Lung (tissue), 12 donors: ENCODE data around the gene KRT80. TPM values are rescaled to one million over a fixed set of nuclear protein-coding genes. Genes with fewer than 3 reads are reported as not detected.
A peak's percentile ranks its signal among the peaks of the same experiment; 100 is the strongest.

Experiments used
- ATAC-seq: fragments of 200-7000 bp; cut with Tn5 transposase; one replicate; pipeline ENCODE4 v1.9.1; 2020; ENCODE audit warnings: moderate number of reproducible peaks; ENCODE audit not compliant: insufficient read depth, low FRiP score
- DNase-seq, 3 donors: peaks; one replicate each; pipeline ENCODE4 v3.0.0-alpha.2; 2013 to 2017
- H3K27ac ChIP-seq, 2 donors: one replicate each; pipeline ENCODE4 v1.5.1; 2013; ENCODE audit warnings: mild to moderate bottlenecking in 2 of 2, moderate library complexity in 2 of 2, control low read depth in 1 of 2, inconsistent platforms in 1 of 2, low read depth in 1 of 2, low read length in 1 of 2
- H3K27me3 ChIP-seq, 3 donors: one replicate each; pipeline ENCODE4 v1.5.1; 2013; ENCODE audit warnings: low read length in 2 of 3; ENCODE audit not compliant: control insufficient read depth in 3 of 3, insufficient read depth in 3 of 3
- H3K36me3 ChIP-seq, 4 donors: one replicate each; pipeline ENCODE4 v1.5.1; 2013; ENCODE audit warnings: low read length in 4 of 4, mild to moderate bottlenecking in 1 of 4, moderate library complexity in 1 of 4; ENCODE audit not compliant: control insufficient read depth in 4 of 4, insufficient read depth in 4 of 4
- H3K4me1 ChIP-seq, 5 donors: one replicate each; pipeline ENCODE4 v1.5.1; 2013; ENCODE audit warnings: low read length in 5 of 5, mild to moderate bottlenecking in 2 of 5, moderate library complexity in 1 of 5; ENCODE audit not compliant: control insufficient read depth in 5 of 5, insufficient read depth in 5 of 5
- H3K4me3 ChIP-seq: one replicate; pipeline ENCODE4 v1.5.1; 2013; ENCODE audit warnings: mild to moderate bottlenecking, control low read depth, moderate library complexity
- H3K9ac ChIP-seq, 2 donors: one replicate each; pipeline ENCODE4 v1.5.1; 2013; ENCODE audit warnings: low read length in 2 of 2, control low read depth in 1 of 2; ENCODE audit not compliant: insufficient read depth in 1 of 2
- H3K9me3 ChIP-seq, 4 donors: one replicate each; pipeline ENCODE4 v1.5.1; 2013; ENCODE audit warnings: low read length in 3 of 4, mild to moderate bottlenecking in 1 of 4, moderate library complexity in 1 of 4; ENCODE audit not compliant: control insufficient read depth in 4 of 4, insufficient read depth in 3 of 4
- WGBS, 2 donors: extraction: QIAGEN DNeasy Blood & Tissue Kit; methylation state at CpG; one replicate each; pipeline ENCODE4 v1.1.7; 2013; 5-methylcytosine and 5-hydroxymethylcytosine counted together
- polyA plus RNA-seq, 2 donors: library from polyadenylated mRNA; stranded (reverse); fragments of 200-250 nt; gene quantifications; one replicate each; pipeline ENCODE4 v1.2.1, GENCODE V29; 2013
- total RNA-seq, 2 donors: library from RNA; depleted of rRNA in 1 of 2; stranded (reverse); fragments of >200 nt in 1 of 2; gene quantifications; one replicate each; pipeline ENCODE4 v1.2.1, GENCODE V29; 2014 to 2021
- TF ChIP-seq, protein P1 (sequence below): IDR thresholded peaks from 2 replicates; pipeline ENCODE4 v1.5.1; 2012; ENCODE audit warnings: mild to moderate bottlenecking; ENCODE audit errors: control extremely low read depth, extremely low read depth
- donor health status: control.
- donor health status: control.
- donor health status: Bipolar disorder and iron deficiency.
- donor health status: healthy.
- donor health status: DM: yes; HTN: yes; CAD: no.

KRT80 gene
- total and polyA plus RNA-seq, 4 donors, result 1.8 to 15.5 (median 8.6) TPM

- Histone ChIP-seq H3K9ac (no peak overlapping the region), H3K27ac (peak overlapping the region in 1 of 2 donors; percentile 43), H3K4me1 (peaks cover 0 to 27% (median 3%) of the 10 kb centered on the region in 5 donors), H3K4me3 (no peak overlapping the region), H3K27me3 (peaks cover 0 to 2% (median 0%) of the 10 kb centered on the region in 3 donors), H3K36me3 (no peaks in the 10 kb centered on the region), H3K9me3 (peaks cover 0 to 2% (median 0%) of the 10 kb centered on the region in 4 donors)
- TF ChIP-seq, protein P1, sequence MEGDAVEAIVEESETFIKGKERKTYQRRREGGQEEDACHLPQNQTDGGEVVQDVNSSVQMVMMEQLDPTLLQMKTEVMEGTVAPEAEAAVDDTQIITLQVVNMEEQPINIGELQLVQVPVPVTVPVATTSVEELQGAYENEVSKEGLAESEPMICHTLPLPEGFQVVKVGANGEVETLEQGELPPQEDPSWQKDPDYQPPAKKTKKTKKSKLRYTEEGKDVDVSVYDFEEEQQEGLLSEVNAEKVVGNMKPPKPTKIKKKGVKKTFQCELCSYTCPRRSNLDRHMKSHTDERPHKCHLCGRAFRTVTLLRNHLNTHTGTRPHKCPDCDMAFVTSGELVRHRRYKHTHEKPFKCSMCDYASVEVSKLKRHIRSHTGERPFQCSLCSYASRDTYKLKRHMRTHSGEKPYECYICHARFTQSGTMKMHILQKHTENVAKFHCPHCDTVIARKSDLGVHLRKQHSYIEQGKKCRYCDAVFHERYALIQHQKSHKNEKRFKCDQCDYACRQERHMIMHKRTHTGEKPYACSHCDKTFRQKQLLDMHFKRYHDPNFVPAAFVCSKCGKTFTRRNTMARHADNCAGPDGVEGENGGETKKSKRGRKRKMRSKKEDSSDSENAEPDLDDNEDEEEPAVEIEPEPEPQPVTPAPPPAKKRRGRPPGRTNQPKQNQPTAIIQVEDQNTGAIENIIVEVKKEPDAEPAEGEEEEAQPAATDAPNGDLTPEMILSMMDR, result no peak
- DNase-seq, result peak; percentile 66 to 79 (median 78)
- 16 to 18% methylated on average over 5 of the region's 5 CpGs for WGBS, 2 donors
- ATAC-seq, result peak; percentile 1
These were observed 25.4 kb upstream of the KRT80 start for GRCh38 chr12:52217223-52217622.

DNA sequence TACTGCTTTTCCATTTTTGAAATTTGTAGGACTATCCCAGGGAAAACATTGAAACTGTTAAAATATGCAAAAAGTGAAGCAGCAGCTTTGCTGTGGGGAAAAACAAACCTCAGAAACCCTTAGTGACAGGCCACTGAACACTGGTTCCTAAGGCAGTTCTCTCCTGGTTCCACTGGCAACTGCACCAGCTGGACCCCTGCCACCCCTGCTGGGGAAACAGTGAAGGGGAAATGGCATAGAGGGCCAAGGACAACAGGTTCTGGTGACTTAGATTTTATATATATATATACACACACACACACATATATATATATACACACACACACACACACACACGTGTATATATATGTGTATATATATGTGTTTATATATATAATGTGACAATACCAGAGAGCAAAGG lies 25.0 kb upstream of the KRT80 start:
- ATAC-seq (no peak), DNase-seq (no peak)
- Histone ChIP-seq H3K9me3 (no peaks in the 10 kb centered on the region), H3K27me3 (peaks cover 0 to 2% (median 0%) of the 10 kb centered on the region in 3 donors), H3K4me1 (peaks cover 0 to 27% (median 3%) of the 10 kb centered on the region in 5 donors), H3K36me3 (no peaks in the 10 kb centered on the region), H3K27ac (peak overlapping the region in 1 of 2 donors; percentile 43), H3K9ac (no peak overlapping the region), H3K4me3 (no peak overlapping the region)
- TF ChIP-seq, protein P1, result no peak
- 15 to 36% methylated on average over 1 of the region's 1 CpG for WGBS, 2 donors

DNA sequence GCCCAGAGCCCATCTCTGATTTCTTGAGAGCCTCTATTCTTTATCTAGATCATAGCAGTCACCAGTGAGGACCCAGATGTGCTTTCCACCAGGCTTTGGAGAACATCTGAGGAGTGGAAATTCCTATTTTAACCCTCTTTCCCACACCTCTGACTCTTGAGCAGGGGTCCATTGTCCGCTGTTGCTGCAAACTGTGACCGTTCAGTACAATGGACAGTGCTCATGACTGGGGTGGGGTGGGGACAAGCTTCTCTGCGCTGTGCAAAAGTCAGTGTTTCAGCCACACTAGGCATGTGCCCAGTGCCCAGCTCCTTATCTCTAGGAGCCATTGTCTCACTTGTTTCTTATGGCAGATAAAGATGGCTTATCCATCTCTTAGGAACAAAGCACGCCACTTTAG lies 24.3 kb upstream of the KRT80 start:
- TF ChIP-seq, protein P1, result no peak
- Histone ChIP-seq H3K4me3 (no peak overlapping the region), H3K36me3 (no peaks in the 10 kb centered on the region), H3K27me3 (peaks cover 0 to 2% (median 0%) of the 10 kb centered on the region in 3 donors), H3K9ac (no peak overlapping the region), H3K9me3 (no peaks in the 10 kb centered on the region), H3K27ac (peak overlapping the region in 1 of 2 donors; percentile 5), H3K4me1 (peaks cover 0 to 27% (median 3%) of the 10 kb centered on the region in 5 donors)
- ATAC-seq (no peak), DNase-seq (no peak)
- WGBS, 2 donors, result 72 to 79% methylated on average over 4 of the region's 4 CpGs

GRCh38 chr12:52215587-52216031 lies 23.8 kb upstream of the KRT80 start:
- no peak overlapping the region for H3K4me3 ChIP-seq
- H3K4me1 ChIP-seq, result peaks cover 0 to 27% (median 3%) of the 10 kb centered on the region in 5 donors
- ATAC-seq (no peak), DNase-seq (no peak)
- no peaks in the 10 kb centered on the region for H3K9me3 ChIP-seq
- H3K9ac ChIP-seq, result no peak overlapping the region
- H3K27me3 ChIP-seq, result no peaks in the 10 kb centered on the region
- H3K36me3 ChIP-seq, result no peaks in the 10 kb centered on the region
- H3K27ac ChIP-seq, result no peak overlapping the region
- 59 to 77% methylated on average over 7 of the region's 7 CpGs for WGBS, 2 donors
- TF ChIP-seq, protein P1, result no peak
